Measurements from ENCODE around the gene RAVER2. TPM values are rescaled to one million over a fixed set of nuclear protein-coding genes. Genes with fewer than 3 reads are reported as not detected.

The RAVER2 gene
- polyA plus RNA-seq, 1 donor (not counting 4 experiments of a cell fraction or from before 2014, with no cell fraction given) = 9.1 TPM

GRCh38 chr1:64846573-64847430, 101.9 kb downstream of the RAVER2 start:
- H3K9me1 ChIP-seq (ENCODE audit: control insufficient read depth, extremely low read depth, insufficient read depth, low read length) = no peaks in the 10 kb centered on the region

GRCh38 chr1:64847666-64848065, 102.8 kb downstream of the RAVER2 start:
- no peak for DNase-seq (ENCODE audit: low read depth, low spot score)
- dilution Hi-C loops (cut with MboI; ENCODE audit: extremely low pct_ligation_motif_present, low sequenced_read_pairs) = no loop called here

More at GRCh38 chr1:64846573-64847430, 101.9 kb downstream of the RAVER2 start:
- TF ChIP-seq CTCF (optimal IDR thresholded peaks at IDR 0.05 in 1 of 3, IDR thresholded peaks at IDR 0.05 in 1 of 3, conservative IDR thresholded peaks at IDR 0.05 in 1 of 3; ENCODE audit: extremely low read depth in 1 of 3, insufficient read depth in 2 of 3, low read length in 3 of 3) (no peak), EZH2 (IDR thresholded peaks at IDR 0.05; ENCODE audit: low read length) (no peak)
- Histone ChIP-seq H3K27ac (ENCODE audit: control insufficient read depth, insufficient read depth, low read length) (no peak overlapping the region), H3K27me3 (ENCODE audit: control insufficient read depth, extremely low read depth, insufficient read depth, low read length) (no peaks in the 10 kb centered on the region), H2AFZ (ENCODE audit: control insufficient read depth, low read length) (no peak overlapping the region), H4K20me1 (ENCODE audit: control insufficient read depth, extremely low read depth, insufficient read depth, low read length) (no peaks in the 10 kb centered on the region), H3K4me3 (ENCODE audit: control insufficient read depth in 2 of 3, extremely low read depth in 1 of 3, insufficient read depth in 2 of 3, low read depth in 1 of 3, low read length in 3 of 3) (no peak overlapping the region), H3K9me3 (ENCODE audit: control insufficient read depth, low read depth, low read length) (no peaks in the 10 kb centered on the region), H3K9ac (ENCODE audit: control insufficient read depth, extremely low read depth, insufficient read depth, low read length) (no peak overlapping the region), H3K79me2 (ENCODE audit: control insufficient read depth, insufficient read depth, low read length) (no peaks in the 10 kb centered on the region), H3K4me1 (ENCODE audit: control insufficient read depth, extremely low read depth, insufficient read depth, low read length) (no peaks in the 10 kb centered on the region), H3K36me3 (ENCODE audit: control insufficient read depth in 2 of 2, extremely low read depth in 1 of 2, insufficient read depth in 2 of 2, low read length in 2 of 2) (peaks cover 11 to 25% of the 10 kb centered on the region in 2 experiments), H3K4me2 (ENCODE audit: control insufficient read depth, extremely low read depth, insufficient read depth, low read depth, low read length) (no peak overlapping the region)
- no peak for FAIRE-seq
- dilution Hi-C loops (cut with MboI; ENCODE audit: extremely low pct_ligation_motif_present, low sequenced_read_pairs) = no loop called here
- DNase-seq (ENCODE audit: low read depth, low spot score) = no peak

More at GRCh38 chr1:64847666-64848065, 102.8 kb downstream of the RAVER2 start:
- H3K79me2 ChIP-seq (ENCODE audit: control insufficient read depth, insufficient read depth, low read length) = no peaks in the 10 kb centered on the region
- no peak for FAIRE-seq
- H3K9me1 ChIP-seq (ENCODE audit: control insufficient read depth, extremely low read depth, insufficient read depth, low read length) = no peaks in the 10 kb centered on the region
- H3K27ac ChIP-seq (ENCODE audit: control insufficient read depth, insufficient read depth, low read length) = no peak overlapping the region
- peaks cover 11 to 29% of the 10 kb centered on the region in 2 experiments for H3K36me3 ChIP-seq (ENCODE audit: control insufficient read depth in 2 of 2, extremely low read depth in 1 of 2, insufficient read depth in 2 of 2, low read length in 2 of 2)
- no peak overlapping the region for H2AFZ ChIP-seq (ENCODE audit: control insufficient read depth, low read length)
- no peak overlapping the region for H3K4me2 ChIP-seq (ENCODE audit: control insufficient read depth, extremely low read depth, insufficient read depth, low read depth, low read length)
- H4K20me1 ChIP-seq (ENCODE audit: control insufficient read depth, extremely low read depth, insufficient read depth, low read length) = no peaks in the 10 kb centered on the region
- no peaks in the 10 kb centered on the region for H3K4me1 ChIP-seq (ENCODE audit: control insufficient read depth, extremely low read depth, insufficient read depth, low read length)
- no peak overlapping the region for H3K4me3 ChIP-seq (ENCODE audit: control insufficient read depth in 2 of 3, extremely low read depth in 1 of 3, insufficient read depth in 2 of 3, low read depth in 1 of 3, low read length in 3 of 3)
- H3K27me3 ChIP-seq (ENCODE audit: control insufficient read depth, extremely low read depth, insufficient read depth, low read length) = no peaks in the 10 kb centered on the region
- no peaks in the 10 kb centered on the region for H3K9me3 ChIP-seq (ENCODE audit: control insufficient read depth, low read depth, low read length)
- H3K9ac ChIP-seq (ENCODE audit: control insufficient read depth, extremely low read depth, insufficient read depth, low read length) = no peak overlapping the region
- no peak for TF ChIP-seq CTCF (optimal IDR thresholded peaks at IDR 0.05 in 1 of 3, IDR thresholded peaks at IDR 0.05 in 1 of 3, conservative IDR thresholded peaks at IDR 0.05 in 1 of 3; ENCODE audit: extremely low read depth in 1 of 3, insufficient read depth in 2 of 3, low read length in 3 of 3)
- no peak for TF ChIP-seq EZH2 (IDR thresholded peaks at IDR 0.05; ENCODE audit: low read length)

All from keratinocyte (primary cell).